Dedifferentiated amniotic fluid mesenchymal stem cell (primary cell): ENCODE results near the gene MFAP4.

Experiments
- DNase-seq: peaks from one replicate; pipeline ENCODE4 v3.0.0-alpha.2; 2016; ENCODE audit errors: extremely low spot score

Gene MFAP4

GRCh38 chr17:19385521-19385983 lies 1.4 kb downstream of the MFAP4 start:
- no peak for DNase-seq

DNA sequence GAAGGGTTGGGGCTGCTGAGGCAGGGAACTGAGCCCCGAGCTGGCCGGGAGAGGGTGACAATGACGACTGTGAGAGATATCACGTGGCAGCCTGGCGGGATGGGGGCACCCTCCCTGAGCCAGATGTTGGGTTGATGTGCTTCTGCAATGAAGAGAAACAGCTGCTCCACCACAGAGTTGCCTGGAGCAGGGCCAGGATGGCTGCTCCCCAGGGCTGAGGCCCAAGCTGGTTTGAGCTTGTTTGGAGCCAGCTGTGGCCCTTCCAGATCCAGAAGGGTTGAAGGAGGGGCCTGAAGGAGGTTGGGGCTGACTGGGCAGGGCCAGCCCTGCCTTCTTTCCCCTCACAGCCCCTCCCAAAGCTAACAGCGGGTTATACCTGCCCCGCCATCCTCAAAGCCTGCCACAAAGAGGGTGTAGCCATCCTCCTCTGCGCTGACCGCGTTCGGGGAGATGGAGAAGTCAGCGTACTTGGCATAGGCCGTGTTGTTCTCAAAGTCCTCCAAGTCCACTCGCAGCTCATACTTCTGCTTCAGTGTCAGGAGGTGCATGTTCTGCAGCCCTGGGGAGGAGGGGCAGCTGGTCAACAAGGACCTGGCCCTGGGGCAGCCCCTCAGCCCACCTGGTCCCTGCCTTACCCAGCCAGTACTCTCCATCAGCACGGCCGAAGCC lies 2.1 kb downstream of the MFAP4 start:
- peak; percentile 86 for DNase-seq

- no peak for DNase-seq
These were observed 3.1 kb downstream of the MFAP4 start for GRCh38 chr17:19383681-19384470.

DNA sequence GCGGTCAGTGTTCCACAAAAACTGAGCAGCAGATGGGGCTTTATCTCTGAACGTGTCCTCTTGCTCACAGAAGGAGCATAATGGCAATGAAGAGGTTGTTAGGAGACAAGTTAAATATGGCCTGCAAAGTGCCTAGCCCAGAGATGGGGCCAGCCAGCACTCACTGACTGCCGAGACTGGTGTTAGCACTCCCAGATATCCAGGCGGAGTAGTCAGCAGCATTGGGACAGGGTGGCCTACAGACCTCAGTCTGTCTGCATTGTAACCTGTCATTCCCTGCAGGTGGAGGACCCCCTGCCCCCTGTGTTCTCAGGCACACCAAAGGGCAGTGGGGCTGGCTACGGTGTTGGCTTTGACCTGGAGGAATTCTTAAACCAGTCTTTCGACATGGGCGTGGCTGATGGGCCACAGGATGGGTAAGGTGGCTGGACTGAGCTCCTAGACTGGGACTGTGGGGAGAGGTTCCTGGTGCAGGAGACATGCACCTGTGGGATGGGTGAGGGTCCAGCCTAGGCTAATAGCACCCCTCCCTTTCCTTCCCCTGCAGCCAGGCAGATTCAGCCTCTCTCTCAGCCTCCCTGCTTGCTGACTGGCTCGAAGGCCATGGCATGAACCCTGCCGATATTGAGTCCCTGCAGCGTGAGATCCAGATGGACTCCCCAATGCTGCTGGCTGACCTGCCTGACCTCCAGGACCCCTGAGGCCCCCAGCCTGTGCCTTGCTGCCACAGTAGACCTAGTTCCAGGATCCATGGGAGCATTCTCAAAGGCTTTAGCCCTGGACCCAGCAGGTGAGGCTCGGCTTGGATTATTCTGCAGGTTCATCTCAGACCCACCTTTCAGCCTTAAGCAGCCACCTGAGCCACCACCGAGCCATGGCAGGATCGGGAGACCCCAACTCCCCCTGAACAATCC lies 4.2 kb downstream of the MFAP4 start:
- DNase-seq, result no peak

DNA sequence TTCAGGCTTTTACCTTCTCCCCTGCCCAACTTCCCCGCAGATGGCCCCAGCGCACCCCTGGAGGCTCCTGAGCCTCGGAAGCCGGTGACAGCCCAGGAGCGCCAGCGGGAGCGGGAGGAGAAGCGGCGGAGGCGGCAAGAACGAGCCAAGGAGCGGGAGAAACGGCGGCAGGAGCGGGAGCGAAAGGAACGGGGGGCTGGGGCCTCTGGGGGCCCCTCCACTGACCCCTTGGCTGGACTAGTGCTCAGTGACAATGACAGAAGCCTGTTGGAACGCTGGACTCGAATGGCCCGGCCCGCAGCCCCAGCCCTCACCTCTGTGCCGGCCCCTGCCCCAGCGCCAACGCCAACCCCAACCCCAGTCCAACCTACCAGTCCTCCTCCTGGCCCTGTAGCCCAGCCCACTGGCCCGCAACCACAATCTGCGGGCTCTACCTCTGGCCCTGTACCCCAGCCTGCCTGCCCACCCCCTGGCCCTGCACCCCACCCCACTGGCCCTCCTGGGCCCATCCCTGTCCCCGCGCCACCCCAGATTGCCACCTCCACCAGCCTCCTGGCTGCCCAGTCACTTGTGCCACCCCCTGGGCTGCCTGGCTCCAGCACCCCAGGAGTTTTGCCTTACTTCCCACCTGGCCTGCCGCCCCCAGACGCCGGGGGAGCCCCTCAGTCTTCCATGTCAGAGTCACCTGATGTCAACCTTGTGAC lies 5.1 kb downstream of the MFAP4 start:
- no peak for DNase-seq

- DNase-seq, result no peak
These were observed 5.6 kb downstream of the MFAP4 start for GRCh38 chr17:19381361-19381740.

GRCh38 chr17:19380481-19381301 lies 6.3 kb downstream of the MFAP4 start:
- DNase-seq, result no peak

- no peak for DNase-seq
These were observed 7.5 kb downstream of the MFAP4 start for GRCh38 chr17:19379361-19380065.

DNA sequence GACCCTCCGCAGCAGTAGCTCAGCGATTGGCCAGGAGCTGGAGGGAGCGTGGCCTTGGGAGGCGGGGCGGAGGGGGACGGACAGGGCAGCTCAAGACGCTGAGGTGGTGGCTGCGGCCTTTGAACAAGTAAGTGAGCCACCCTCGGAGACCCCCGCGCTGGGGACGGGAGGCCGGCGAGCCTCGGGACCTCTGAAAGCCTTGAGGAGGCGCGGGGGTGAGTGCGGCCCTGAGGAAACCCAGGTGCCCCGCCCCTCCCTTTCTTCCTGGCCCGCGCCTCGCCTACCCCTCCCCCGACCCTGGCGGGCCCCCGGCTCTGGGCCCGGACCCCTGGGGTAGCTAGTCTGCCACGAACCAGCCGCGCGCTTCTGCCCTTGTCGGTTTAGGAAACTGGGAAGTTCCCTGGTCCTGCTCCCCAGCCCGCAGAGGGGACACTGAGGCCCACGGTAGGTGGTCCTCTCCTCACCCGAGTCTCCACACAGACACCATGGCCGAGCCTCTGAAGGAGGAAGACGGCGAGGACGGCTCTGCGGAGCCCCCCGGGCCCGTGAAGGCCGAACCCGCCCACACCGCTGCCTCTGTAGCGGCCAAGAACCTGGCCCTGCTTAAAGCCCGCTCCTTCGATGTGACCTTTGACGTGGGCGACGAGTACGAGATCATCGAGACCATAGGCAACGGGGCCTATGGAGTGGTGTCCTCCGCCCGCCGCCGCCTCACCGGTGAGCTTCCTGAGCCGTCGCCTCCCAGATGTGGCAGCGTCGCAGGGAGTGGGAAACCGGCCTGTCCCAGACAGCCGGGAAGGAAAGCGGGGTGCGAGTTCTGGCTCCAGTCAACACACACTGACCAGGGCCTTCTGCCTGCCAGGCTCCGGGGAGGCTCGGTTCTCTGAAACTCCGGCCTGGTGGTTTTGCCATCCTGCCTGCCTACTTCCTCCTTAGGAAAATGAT lies 8.3 kb downstream of the MFAP4 start, which contains the start of gene MAPK7:
TSS of gene MAPK7 (plus strand) at position 83 of the 945 bp plus-strand sequence. CDS start at position 486, 403 bp downstream.
- DNase-seq, result no peak

DNA sequence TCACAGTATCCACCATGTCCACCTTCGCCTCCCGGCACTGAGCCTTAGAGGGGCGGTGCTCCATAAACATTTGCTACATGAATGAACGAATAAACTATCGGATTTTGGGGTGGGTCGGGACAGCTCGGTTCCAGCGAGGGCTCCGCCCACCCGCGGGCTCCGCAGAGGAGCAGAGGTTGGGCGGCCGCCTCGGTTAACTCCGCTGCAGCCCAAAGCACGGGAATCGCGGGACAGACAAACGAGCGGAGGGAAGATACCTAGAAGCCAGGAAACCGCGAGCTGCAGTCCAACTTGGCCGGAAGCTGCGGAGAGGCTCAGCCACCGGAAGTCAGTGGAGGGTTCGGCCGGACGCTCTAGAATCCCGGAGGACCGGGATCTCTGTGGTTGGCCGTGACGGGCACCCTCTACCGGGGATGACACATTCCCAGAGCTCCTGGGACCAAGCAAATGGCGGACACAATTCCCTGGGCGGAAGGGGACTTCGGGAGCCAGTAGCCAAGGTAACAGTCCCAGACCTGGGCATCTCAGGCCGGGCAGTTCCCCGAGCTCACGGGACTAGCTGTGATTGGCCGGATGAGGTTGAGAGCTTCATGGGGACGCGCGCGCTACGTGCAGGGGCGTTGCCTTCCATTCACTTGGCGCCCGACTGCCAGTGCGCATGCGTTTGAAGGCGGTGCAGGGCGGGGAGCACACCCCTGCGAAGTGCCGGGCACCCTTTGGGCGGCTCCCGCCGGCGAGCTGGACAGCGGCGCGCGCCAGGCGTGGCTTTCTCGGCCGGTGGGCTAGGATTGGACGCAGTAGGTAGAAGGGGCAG lies 9.2 kb downstream of the MFAP4 start:
- DNase-seq, result peak; percentile 98

DNA sequence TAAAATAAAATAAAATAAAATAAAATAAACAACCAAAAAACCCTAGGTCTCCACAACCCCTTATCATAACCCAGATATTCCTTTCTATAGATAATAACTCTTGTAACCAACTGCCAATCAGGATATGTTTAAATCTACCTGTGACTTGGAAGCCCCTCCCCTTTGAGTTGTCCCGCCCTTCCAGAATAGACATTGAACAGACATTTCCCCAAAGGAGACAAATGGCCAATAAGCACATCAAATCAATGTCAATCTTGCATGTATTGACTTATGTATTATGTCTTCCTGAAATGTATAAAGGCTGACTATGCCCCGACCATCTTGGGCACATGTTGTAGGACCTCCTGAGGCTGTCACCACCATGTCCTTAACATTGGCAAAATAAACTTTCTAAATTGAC lies 10.2 kb downstream of the MFAP4 start:
- DNase-seq, result no peak

- DNase-seq, result no peak
These were observed 11.3 kb downstream of the MFAP4 start for GRCh38 chr17:19375732-19376131.

DNA sequence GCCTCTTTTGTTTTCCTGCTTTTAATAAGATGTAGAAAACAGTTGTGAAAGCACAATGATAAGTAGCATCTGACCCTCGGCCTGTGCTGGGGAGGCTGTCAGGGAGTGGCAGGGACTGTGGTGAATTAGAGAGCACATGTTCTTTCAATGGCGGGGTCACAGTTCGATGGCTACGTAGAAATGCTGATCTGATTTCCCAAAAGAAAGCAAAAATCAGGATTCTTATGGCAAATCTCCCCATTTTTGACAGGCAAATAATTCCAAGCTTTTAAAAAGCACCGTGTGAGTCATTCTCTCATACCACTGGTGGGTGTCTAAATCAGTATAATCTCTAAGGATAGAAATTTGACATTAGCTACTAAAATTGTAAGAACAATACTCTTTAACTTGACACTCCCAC lies 12.9 kb downstream of the MFAP4 start:
- no peak for DNase-seq

DNA sequence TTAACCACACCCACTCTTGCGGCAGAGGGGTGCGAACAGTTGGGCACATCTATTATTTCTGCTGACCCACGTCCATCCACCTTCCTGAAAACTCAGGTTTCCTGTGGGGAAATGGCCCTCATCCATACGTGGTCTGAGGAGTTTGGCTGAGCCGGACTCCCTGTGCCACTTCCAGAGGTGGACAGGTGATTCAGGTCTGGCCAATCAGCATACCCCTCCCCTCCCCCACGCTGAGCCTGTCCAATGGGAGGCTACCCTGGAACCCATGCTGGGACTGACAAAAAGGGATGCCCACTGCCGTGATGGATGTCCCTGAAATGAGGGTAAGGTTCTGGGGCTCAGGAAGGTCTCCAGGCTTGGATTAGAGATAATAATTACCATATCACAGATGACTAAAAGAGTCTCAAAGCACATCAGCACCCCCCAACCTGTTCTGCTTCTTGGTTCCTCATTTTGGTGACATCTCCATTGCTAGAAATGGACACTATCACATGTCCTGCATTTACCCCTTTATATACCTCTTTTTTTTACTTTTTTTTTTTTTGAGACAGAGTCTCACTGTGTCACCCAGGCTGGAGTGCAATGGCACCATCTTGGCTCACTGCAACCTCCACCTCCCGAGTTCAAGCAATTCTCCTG lies 14.0 kb downstream of the MFAP4 start:
- DNase-seq, result no peak

- DNase-seq, result no peak
These were observed 14.6 kb downstream of the MFAP4 start for GRCh38 chr17:19372439-19372838.

DNA sequence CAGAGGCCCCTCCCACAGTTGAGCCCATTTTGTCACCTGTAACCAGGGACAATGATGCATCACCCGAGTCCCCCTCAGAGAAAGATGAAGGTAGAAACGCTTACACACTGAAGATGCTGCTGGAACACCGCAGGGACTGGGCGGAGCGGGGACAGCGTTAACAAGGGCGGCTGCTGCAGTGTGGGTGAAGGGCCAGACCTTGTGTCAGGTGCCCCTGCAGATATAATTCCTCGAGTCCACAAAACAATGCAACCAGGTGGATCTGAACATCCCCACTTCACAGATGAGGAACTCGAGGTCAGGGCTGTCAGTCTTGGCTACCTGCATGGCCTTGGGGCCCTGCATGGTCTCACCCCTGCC lies 15.0 kb downstream of the MFAP4 start:
- no peak for DNase-seq

DNA sequence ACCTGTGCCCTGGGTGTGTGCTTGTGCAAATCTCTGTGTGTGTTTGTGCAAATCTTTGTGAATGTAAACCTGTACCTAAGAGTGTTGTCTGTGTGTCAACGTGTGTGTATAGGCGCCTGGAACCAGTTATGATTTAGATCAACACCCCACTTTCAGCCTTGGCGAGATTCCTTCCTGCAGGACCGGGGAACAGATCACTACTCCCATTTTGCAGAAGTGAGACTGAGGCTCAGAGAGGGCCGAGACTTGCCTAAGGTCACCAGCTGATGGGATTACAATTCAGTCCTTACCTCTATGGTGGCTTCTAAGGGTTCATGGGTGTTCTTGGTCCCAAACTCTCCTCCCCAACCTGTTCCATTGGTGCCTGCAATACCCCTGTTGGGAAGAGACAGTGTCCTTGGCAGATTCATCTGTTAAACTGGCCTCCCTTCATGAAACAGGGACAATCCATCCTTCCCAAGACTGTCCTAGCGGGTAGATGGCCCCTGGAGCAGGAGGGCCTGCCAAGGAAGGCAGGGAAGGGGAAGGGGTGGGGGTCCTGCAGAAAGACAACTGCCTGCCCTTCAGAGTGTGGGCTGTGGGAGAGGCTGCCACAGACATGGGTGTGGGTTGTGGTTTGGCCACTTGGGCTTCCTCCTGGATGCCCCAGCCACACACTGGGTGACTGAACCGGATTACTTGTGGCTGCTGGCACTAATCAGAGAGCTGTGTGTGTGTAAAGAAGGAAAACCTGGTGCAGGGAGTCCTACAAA lies 15.6 kb downstream of the MFAP4 start:
- DNase-seq, result no peak
